ENCODE measurements around the gene CADPS.

CADPS gene

GRCh38 chr3:62723166-62723913, 151.9 kb downstream of the CADPS start:
- ChIA-PET CTCF (interaction anchor here (0.6 kb wide), 1 partner anchor 168 kb away, joined by 4 read pairs; no protein-coding TSS in a partner anchor), POLR2A (ENCODE audit: low non-redundant PET) (no interaction called here)
- H3K27ac ChIP-seq = no peak overlapping the region
- TF ChIP-seq, protein P1, sequence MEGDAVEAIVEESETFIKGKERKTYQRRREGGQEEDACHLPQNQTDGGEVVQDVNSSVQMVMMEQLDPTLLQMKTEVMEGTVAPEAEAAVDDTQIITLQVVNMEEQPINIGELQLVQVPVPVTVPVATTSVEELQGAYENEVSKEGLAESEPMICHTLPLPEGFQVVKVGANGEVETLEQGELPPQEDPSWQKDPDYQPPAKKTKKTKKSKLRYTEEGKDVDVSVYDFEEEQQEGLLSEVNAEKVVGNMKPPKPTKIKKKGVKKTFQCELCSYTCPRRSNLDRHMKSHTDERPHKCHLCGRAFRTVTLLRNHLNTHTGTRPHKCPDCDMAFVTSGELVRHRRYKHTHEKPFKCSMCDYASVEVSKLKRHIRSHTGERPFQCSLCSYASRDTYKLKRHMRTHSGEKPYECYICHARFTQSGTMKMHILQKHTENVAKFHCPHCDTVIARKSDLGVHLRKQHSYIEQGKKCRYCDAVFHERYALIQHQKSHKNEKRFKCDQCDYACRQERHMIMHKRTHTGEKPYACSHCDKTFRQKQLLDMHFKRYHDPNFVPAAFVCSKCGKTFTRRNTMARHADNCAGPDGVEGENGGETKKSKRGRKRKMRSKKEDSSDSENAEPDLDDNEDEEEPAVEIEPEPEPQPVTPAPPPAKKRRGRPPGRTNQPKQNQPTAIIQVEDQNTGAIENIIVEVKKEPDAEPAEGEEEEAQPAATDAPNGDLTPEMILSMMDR (conservative IDR thresholded peaks at IDR 0.05; ENCODE audit: low read depth) = no peak
- DNase-seq (ENCODE audit: low spot score) = no peak

DNA sequence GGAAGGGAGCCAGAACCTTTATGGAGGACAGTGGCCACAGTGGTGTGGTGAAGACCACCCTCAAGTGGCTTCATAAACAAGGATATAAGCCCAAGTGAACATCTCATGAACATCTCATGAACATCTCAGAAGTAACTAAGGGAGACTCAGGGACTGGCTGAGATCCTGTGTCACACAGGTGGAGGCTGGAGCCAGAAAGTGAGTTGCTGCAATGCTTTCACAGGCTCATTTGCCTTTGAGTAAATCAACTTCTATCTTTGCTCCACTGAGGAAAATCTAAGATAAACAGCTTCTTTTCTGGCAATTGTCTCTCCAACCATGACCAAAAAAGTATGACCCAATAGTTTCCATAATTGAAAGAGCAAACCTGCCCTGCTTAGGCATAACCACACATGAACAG, 152.9 kb downstream of the CADPS start:
- ChIA-PET POLR2A (ENCODE audit: low non-redundant PET) (no interaction called here), CTCF (interaction anchor here (0.6 kb wide), 2 partner anchors 169 to 487 kb away, joined by 3 to 4 read pairs; no protein-coding TSS in a partner anchor)
- no peak for DNase-seq (ENCODE audit: low spot score)
- H3K27ac ChIP-seq = no peak overlapping the region
- TF ChIP-seq, protein P1 (conservative IDR thresholded peaks at IDR 0.05; ENCODE audit: low read depth) = no peak

DNA sequence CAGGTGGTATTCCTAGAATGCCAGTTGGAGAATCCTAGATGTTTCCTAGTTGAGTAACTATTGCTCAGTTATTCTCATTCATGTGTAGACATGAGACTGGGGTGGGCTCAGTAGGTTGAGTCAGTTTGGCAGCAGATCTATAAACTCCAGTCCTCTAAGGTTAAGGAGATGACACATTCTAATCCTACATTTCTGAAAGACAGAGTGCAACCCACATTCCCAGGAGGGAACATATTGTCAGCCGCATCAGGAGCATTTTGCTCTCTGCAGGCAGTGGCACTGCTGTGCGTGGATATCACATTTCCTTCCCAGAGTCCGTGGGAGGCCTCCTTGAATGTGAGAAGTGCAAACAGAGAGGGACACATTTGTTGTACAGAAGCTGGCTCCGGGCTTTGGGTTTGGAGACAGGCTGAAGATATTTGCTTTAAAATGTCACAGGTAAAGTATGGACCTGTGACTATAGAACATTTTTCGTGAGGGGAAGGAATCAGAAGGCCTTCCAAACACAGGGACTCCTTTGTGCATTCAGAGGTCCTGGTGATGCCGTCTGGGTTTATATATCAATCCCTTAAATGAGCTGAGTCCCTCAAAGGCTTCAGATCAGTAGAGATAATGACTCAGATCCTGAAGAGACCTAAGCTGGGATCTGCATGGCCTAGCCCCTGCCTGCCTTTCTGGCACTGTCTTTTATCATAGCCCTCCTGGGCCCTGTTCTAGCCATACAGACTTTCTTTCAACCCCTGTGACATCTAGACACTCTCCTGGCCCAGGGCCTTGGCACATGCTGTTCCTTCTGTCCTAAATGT, 156.5 kb downstream of the CADPS start:
- TF ChIP-seq, protein P1 (conservative IDR thresholded peaks at IDR 0.05; ENCODE audit: low read depth) = no peak
- DNase-seq (ENCODE audit: low spot score) = peak; percentile 74
- CTCF ChIA-PET = interaction anchor here (0.5 kb wide), 1 partner anchor 159 kb away, joined by 3 read pairs; no protein-coding TSS in a partner anchor
- POLR2A ChIA-PET (ENCODE audit: low non-redundant PET) = no interaction called here
- H3K27ac ChIP-seq = peak overlapping the region; percentile 76

- H3K27ac ChIP-seq = no peak overlapping the region
- CTCF ChIA-PET = no interaction called here
- peak; percentile 64 for DNase-seq (ENCODE audit: low spot score)
- TF ChIP-seq, protein P1 (conservative IDR thresholded peaks at IDR 0.05; ENCODE audit: low read depth) = no peak
- POLR2A ChIA-PET (ENCODE audit: low non-redundant PET) = no interaction called here
These were observed 157.2 kb downstream of the CADPS start for GRCh38 chr3:62718011-62718410.

- ChIA-PET POLR2A (ENCODE audit: low non-redundant PET) (no interaction called here), CTCF (interaction anchor here (0.6 kb wide), 1 partner anchor 30 kb away, joined by 3 read pairs; no protein-coding TSS in a partner anchor)
- TF ChIP-seq, protein P1 (conservative IDR thresholded peaks at IDR 0.05; ENCODE audit: low read depth) = no peak
- DNase-seq (ENCODE audit: low spot score) = no peak
- no peak overlapping the region for H3K27ac ChIP-seq
These were observed 162.5 kb downstream of the CADPS start for GRCh38 chr3:62712746-62713145.

DNA sequence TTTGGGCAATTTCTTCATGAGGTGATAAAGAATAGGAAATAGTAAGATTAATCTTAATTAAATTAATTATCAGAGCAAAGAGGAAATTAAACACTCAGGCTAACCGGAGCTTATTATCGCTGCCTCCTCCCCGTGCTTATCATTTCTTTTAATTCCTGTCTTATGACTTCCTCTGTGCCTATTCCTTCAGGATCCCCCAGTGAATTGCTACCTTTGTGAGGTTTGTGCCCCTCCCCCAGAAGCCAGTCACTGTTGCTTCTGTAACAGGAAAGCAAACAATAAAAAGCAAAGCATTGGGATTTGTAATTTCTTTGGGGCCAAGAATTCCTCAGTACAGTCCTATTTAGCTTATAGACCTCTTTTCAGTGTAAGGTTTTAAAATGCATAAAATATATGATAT, 164.5 kb downstream of the CADPS start:
- ChIA-PET POLR2A (ENCODE audit: low non-redundant PET) (no interaction called here), CTCF (no interaction called here)
- TF ChIP-seq, protein P1 (conservative IDR thresholded peaks at IDR 0.05; ENCODE audit: low read depth) = no peak
- DNase-seq (ENCODE audit: low spot score) = no peak
- H3K27ac ChIP-seq = no peak overlapping the region
